Activated T-cell treated with anti-CD3 and anti-CD28 coated beads for 24 hours (primary cell): Measurements from ENCODE around the gene F3.

Experiments
- DNase-seq: peaks from one replicate; pipeline ENCODE4 v3.0.0-alpha.2; 2020; ENCODE audit warnings: low read depth

F3 gene

DNA sequence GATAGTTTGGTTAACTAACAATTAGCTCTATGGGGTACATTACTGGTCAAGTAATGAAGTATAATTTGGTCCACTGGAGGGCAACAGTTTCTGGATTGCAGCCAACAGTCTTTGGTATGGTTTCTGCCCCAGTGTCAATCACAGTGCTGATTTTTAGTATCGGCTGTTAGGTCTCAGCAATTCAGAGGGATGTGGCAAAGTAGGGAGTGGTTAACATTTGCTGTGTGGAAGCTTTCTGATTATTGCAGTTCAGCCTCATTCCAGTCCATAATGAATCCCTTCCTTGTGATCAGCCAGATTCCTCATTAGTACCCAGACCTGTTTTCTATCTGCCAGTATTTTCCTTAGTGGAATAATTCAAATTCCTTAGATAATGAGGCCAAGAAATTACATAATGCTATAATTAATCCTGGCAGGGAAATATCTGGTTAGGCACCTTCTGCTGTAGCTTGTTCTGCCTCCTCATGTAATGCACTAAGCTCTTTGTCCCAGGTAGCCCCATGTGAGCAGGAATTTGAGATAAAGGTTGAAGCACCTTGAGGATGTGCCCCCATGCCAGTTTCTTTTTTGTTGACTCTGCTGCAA lies 14.0 kb downstream of the F3 start:
- no peak for DNase-seq

DNA sequence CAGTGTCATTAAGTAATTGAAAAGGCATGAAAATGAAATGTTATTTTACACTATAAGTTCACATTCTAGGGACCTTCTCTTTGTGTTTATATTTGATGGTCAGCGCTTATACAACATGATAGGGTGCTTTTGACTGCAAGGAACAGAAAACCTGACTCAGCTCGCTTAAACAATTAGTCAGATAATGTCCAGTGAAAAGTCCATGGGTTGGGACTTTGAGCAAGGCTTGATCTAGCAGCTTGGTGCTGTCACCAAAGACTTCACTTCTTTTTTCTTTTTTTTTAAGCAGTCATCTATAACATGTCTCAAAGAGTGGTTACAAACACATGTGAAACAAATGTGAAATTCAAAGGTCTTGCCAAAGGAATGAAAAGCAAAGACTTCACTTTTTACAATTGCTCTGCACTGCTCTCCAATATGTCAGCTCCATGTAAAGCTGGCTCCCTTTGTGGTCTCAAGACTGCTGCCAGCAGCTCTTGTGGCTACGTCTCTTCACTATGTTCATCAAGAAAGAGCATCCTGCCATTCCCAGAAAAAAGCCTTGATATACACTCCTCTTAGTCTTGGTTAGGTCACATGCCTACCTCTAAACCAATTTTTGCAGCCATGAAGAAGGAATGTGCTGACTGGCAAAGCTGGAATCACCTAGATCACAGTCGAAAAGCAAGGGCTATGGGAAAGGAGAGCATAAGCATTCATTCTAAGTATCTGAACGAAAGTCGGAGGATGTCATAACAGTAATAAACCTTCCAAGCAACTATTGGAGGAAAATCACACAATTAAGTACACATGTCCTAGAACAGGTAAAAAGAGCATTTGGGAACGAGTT lies 15.2 kb downstream of the F3 start:
- DNase-seq = no peak

DNA sequence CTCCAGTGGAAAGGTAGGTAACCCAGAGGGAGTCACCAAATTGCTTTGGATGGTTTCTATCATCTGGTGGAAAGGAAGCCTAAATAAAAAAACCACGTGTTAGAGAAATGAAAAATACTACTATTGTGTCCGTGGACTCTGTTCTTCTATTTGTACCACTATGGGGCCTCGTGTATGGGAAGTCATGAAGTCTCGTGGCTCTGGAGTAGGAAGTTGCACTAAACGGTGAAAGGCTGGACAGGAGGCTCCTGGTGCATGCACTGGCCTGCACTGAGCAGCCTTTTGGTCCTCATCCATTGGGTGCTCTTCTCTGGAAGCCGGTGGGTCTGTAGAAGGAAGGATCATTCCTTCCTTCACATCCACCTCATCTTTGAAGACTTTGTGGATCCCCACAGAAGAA lies 17.0 kb downstream of the F3 start:
- DNase-seq = no peak

DNA sequence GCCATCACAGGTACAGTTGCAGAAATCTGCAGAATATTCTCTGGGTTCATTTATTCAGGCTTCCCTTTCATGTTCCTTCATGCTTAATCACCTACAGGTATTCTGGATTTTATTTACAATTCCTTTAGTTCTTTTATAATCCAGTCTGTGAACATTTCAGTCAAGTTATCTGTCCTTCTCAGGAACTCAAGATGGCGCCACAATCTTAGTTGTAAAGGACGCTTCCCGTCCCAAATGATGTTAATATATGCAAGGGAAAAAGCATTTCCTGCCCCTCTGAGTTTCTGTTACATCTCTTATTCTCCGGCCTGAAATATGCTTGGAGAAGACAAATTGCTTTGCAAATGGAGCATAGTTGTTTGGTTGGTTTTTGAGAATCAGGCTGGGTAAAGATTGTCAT lies 19.3 kb downstream of the F3 start:
- no peak for DNase-seq

DNA sequence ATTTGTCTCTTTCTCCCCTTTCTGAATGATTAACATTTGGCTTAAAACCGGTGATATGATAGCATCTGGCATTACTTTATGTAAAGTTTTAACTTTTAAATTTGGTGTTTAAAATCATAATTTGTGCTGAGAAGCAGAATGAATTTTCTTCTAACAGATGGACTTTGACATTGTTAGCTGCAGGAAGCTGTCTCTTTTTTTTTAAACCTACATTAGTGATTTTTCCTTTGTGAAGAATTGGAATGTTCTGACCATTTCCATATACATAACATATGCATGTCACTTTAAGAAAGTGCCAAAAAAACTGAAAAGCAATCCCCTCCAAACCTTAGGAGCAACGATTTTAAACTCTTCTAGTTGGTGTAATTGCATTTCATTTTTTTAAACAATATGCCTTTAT lies 22.2 kb downstream of the F3 start:
- no peak for DNase-seq

DNA sequence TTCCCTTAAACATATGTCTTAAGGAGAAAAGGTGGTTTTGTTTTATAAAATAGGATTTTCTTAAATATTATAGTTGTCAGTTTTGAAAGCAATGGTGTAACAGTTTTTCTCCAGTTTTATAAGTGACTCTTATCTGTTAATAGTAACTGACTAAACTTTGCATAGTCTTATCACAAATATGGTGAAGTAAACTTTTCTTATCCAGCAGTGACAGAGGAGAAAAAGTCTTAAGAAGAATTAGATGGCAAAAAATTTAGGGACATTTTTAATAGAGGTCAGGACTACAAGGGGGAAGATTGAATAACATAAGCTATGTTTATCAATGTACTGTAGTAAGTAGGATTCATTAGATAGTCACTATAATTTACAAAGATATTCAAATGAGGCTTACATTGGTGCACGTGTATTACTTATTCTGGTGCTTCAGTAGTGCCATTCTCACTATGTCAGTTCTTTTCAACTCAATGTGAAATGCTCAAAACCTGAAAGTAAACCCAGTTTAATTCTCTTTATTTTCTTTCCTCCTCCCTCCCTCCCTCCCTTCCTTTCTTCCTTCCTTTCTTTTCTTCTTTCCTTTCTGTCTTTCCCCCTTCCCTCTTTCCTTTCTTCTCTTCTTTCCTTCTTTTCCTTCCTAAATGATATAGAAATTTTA lies 26.1 kb downstream of the F3 start:
- no peak for DNase-seq

DNA sequence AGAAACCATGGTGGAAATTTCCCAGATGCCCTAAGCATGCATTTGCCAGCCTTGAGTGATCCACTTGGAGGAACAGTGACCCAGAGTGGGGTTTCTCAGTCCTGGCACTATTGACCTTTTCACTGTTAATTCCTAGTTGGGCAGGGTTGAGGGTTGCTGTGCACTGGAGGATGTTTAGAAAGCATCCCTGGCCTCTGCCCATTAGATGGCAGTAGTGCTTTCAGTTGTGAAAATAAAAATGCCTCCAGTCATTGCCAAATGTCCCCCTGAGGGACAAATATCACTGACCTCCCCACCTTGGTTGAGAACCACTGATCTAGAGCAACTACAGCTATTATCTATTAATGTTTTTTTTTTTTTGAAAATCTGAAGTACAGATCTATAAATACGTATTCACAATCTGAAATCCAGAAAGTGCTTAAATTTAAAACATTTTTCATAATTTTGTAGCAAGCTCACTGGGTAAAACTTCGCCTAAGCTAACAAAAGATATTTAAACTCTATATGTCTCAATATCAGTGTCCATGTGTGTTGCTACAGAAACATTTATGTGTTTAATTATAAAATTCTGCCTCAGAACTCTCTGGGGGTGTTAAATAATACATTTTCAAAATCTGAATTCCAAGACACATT lies 27.3 kb downstream of the F3 start:
- no peak for DNase-seq

DNA sequence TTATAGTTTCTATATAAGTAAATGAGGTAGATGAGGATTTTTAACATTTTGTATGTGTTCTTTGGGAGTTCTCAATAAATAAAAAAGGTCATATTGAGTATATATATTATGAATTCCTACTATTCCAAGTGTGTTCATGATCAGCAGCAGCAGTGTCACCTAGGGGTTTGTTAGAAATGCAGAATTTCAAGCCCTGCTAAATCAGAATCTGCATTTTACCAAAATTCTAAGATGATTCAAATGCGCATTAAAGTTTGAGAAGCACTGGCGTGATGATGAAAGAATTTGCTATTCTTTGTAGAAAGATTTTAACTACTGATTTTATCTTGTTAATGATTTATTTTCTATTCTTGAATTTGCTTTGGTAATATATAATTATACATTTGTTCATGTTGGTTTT lies 28.7 kb downstream of the F3 start:
- DNase-seq = no peak

DNA sequence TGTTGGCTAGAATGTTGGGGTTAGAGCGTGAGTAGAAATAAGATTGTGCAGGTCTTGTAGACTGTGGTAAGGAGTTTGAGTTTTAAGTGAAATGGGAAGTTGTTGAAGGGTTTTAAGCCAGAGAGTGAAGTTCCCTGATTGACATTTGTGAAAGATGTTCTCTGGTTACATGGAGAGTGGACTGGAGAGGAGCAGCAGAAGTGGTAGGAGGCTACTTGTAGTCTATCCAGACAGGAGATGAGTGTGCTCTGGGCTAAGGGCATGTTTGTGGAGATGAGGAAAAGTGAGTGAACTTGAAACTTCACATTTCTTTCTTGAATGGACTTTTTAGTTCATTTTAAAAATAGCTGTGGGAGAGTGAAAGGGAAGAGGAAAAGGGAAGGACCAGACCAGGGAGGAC lies 37.0 kb downstream of the F3 start:
- no peak for DNase-seq

DNA sequence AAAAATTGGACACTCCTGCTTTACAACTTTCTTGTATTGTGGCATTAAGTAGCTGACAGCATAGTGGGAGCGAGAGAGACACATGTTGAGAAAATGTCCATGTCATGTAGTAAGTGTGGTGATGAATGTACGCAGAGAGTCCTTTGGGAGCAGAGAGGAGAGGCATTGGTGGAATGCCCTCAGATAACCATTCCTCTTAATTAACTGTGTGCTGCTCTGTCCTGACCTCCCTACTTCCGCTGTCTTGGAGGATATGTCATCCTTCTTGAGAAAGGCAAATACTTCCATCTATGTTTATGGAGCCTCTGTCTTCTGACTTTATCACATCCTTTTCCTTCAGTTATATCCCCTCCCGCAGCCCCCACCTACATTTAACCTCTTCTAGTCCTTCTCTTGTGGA lies 38.4 kb downstream of the F3 start:
- DNase-seq = no peak

DNA sequence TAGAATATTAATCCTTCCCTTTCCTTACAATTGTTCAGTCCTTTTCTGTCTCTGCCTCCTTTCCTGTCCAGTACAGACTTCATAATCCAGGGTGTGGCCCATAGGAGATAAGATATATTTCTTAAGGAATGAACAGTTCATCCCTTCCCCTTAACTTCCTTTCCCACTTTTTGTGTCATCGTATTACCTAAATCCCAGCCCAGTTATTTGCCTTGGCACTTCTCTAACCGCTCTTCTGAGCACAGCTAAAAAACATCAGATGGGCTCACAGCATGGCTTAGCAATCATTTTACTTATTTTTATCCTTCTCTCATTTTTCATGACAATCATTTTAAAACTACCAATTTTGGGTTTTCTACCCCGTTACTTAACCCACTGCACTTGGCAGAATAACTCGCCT lies 39.6 kb downstream of the F3 start:
- no peak for DNase-seq

DNA sequence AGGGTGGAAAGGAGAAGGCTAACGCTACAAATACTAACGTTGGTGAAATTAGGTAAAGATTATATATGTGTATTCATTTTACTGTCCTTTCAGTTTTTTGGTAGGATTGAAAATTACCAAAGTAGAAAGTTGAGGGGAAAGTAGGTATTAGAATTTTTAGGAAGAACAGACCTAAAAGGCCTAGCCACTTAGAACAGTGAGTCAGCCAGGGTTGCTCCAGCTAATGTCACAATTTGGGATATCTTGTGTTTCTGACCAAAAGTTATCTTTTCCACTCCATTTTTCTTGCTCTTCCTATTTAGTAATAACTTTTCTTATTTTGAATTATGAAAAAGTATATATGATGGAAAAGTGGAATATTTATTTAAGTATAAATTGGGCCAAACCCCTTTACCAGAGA lies 40.1 kb downstream of the F3 start:
- no peak for DNase-seq

DNA sequence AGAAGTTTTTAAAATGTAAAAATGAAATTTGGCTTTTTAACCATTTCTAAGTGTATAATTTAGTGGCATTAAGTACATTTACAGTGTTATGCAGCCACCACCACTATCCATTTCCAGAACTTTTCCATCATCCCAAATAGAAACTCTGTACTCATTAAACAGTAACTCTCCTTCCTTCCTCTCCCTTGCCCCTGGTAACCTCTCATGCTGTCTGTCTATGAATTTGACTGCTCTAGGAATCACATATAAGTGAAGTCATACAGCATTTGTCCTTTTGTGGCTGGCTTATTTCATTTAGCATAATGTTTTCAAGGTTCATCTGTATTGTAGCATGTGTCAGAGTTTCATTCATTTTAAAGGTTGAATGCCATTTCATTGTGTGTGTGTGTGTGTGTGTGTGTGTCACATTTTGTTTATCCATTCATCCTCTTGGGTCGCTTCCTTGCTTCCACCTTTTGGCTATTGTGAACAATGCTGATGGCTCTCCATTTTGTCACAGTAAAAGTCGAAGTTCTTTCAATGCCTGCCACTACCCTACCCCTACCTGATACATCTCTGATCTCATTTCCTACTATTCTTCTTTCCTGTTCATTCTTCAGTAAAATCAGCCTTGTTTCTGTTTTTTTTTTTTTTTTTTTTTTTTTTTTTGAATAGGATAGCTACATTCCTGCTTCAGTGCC lies 45.3 kb downstream of the F3 start:
- no peak for DNase-seq

DNA sequence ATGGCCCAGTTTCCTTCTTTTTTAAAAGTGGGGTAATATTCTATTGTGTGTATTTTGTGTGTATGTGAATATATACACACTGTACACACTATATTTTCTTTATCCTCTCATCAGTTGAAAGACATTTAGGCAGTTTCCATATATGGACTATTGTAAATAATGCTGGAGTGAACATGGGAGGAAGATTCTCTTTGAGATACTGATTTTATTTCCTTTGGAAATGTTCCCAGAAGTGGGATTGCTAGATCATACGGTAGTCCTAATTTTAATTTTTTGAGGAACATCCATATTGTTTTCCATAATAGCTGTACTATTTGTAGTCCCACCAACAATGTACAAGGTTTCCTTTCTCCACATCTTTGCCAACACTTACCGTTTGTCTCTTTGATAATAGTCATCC lies 51.0 kb downstream of the F3 start:
- no peak for DNase-seq

DNA sequence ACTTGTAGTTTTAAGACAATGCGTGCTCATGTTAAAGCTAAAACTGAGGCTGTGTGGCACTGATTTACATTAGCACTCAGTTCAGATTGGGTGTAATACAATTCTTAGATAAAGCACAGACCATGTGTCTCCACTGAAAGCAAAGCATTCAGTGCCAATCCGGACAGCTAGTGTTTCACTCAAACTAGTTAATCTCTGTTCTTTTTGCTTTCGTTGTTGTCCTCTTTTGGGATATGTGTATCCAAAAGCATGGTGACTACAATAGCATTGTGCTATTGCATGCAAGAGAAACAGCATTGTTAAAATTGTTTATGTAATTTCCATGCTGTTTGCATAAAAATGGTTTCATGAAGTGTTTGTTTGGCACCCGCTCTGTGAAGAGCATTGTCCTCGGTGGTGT lies 54.6 kb downstream of the F3 start:
- no peak for DNase-seq

DNA sequence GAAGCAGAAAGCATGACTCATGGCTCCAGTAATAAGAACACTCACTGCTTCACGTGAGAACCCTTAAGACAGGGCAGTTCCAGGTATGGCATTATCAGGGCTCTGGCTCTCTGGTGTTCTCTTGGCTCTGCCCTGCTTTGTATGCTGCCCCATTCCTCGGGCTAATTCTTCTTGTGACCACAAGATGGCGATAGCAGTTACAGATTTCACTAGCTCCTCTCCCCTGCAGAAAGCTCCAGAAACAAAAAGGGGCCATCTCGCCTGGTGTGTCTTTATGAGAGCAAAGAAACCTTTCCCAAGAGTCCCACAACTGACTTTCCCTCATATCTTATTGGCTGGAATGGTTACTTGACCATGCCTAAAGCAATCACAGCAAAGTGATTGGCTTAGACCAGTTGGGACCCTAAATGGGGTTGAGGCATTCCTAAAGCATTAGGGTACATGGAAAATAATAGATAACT lies 60.1 kb downstream of the F3 start:
- peak; percentile 18 for DNase-seq

DNA sequence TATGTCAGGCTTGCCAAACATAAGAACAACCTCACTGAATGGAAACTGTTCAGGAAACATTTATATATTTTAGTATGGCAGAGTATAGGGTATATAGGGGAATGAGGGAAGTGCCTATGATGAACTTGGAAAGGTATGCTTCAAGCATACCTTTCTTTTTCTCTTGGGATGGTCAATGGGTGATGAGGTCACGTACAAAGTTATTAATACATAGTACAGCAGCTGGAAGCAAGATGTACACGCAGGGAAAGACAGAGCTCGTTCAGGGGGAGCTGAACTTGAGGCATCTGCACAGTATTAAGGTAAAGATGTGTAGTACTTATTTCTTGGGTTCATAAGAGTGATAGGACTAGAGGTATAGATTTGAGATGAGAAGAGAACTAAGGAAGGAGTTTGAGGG lies 61.9 kb downstream of the F3 start:
- DNase-seq = no peak
